OCI-LY1 (cell line): ENCODE measurements around the gene GFOD2.

ENCODE experiments used
- H2AFZ ChIP-seq: fragments of 200-600 bp; sonication (generic), shearing (Covaris generic); 2 replicates; pipeline ENCODE4 v1.6.0; 2014; ENCODE audit warnings: antibody characterized with exemption, mild to moderate bottlenecking, low read length
- H3F3A ChIP-seq: fragments of 200-600 bp; sonication (generic), shearing (Covaris generic); 2 replicates; pipeline ENCODE4 v1.6.0; 2014; ENCODE audit warnings: mild to moderate bottlenecking, antibody characterized with exemption, low read length, moderate library complexity; ENCODE audit not compliant: insufficient read depth
- H3K27ac ChIP-seq: fragments of 200-600 bp; sonication (generic); 2 replicates; pipeline ENCODE4 v1.5.1; 2014; ENCODE audit warnings: low read length, mixed run types, mild to moderate bottlenecking, low read depth; ENCODE audit not compliant: poor library complexity, severe bottlenecking
- H3K27me3 ChIP-seq: fragments of 200-600 bp; sonication (generic); 2 replicates; pipeline ENCODE4 v1.6.0; 2014; ENCODE audit warnings: antibody characterized with exemption, mild to moderate bottlenecking, low read length, moderate library complexity; ENCODE audit not compliant: insufficient read depth
- H3K36me3 ChIP-seq: fragments of 200-600 bp; sonication (generic); 2 replicates; pipeline ENCODE4 v1.6.1; 2014; ENCODE audit warnings: mild to moderate bottlenecking, antibody characterized with exemption, low read length, moderate library complexity, mixed read lengths; ENCODE audit not compliant: insufficient read depth
- H3K4me1 ChIP-seq: fragments of 200-600 bp; sonication (generic); 2 replicates; pipeline ENCODE4 v1.5.1; 2014; ENCODE audit warnings: mild to moderate bottlenecking, low read length, moderate library complexity; ENCODE audit not compliant: insufficient read depth, severe bottlenecking
- H3K4me2 ChIP-seq: fragments of 200-600 bp; sonication (generic), shearing (Covaris generic); 2 replicates; pipeline ENCODE4 v1.6.1; 2014; ENCODE audit warnings: low read length
- H3K4me3 ChIP-seq: fragments of 200-600 bp; sonication (generic); 2 replicates; pipeline ENCODE4 v1.5.1; 2014; ENCODE audit warnings: low read length, low read depth, mild to moderate bottlenecking, mixed read lengths; ENCODE audit not compliant: poor library complexity, severe bottlenecking
- H3K79me2 ChIP-seq: fragments of 200-600 bp; shearing (Covaris generic); 2 replicates; pipeline ENCODE4 v1.6.1; 2016; ENCODE audit warnings: mixed run types, low read length, mixed read lengths; ENCODE audit not compliant: insufficient read depth
- H3K9ac ChIP-seq: fragments of 200-600 bp; sonication (generic), shearing (Covaris generic); 2 replicates; pipeline ENCODE4 v1.6.1; 2014; ENCODE audit warnings: mild to moderate bottlenecking, low read length, mixed read lengths
- H3K9me2 ChIP-seq: fragments of 200-600 bp; sonication (generic), shearing (Covaris generic); 2 replicates; pipeline ENCODE4 v1.6.1; 2014; ENCODE audit warnings: low read depth, mild to moderate bottlenecking, low read length, mixed read lengths
- H3K9me3 ChIP-seq: fragments of 200-600 bp; shearing (Covaris generic); 2 replicates; pipeline ENCODE4 v1.6.1; 2014; ENCODE audit warnings: low read length, mixed read lengths
- H4K20me1 ChIP-seq: fragments of 200-600 bp; sonication (generic), shearing (Covaris generic); 2 replicates; pipeline ENCODE4 v1.6.0; 2016; ENCODE audit warnings: mild to moderate bottlenecking, low read length; ENCODE audit not compliant: insufficient read depth
- CTCF ChIP-seq: fragments of 200-600 bp; sonication (generic), shearing (Covaris generic); IDR thresholded peaks from 2 replicates; pipeline ENCODE4 v1.5.1; 2017; ENCODE audit warnings: mild to moderate bottlenecking, antibody characterized with exemption, low read length, moderate library complexity, mixed read lengths
- EZH2 ChIP-seq: fragments of 200-600 bp; sonication (generic), shearing (Covaris generic); IDR thresholded peaks from 2 replicates; pipeline ENCODE4 v1.8.0; 2017; ENCODE audit warnings: borderline replicate concordance, mixed run types, mild to moderate bottlenecking, antibody characterized with exemption, low read length, moderate library complexity, mixed read lengths

The GFOD2 gene

GRCh38 chr16:67667817-67668494 is 51.2 kb downstream of the GFOD2 start:
- no peak overlapping the region for H2AFZ ChIP-seq
- H3F3A ChIP-seq, result no peaks in the 10 kb centered on the region
- peak overlapping the region; percentile 85 for H3K4me2 ChIP-seq
- H3K36me3 ChIP-seq, result peaks cover 5% of the 10 kb centered on the region; the same call in 1 of the 2 replicates
- peak; percentile 78 for TF ChIP-seq CTCF
- TF ChIP-seq EZH2, result no peak
- H3K27ac ChIP-seq, result peak overlapping the region; percentile 75
- no peaks in the 10 kb centered on the region for H3K9me2 ChIP-seq
- H3K9ac ChIP-seq, result peak overlapping the region; percentile 74; the same call in 1 of the 2 replicates
- no peaks in the 10 kb centered on the region for H4K20me1 ChIP-seq
- peak overlapping the region; percentile 70 for H3K4me3 ChIP-seq
- H3K4me1 ChIP-seq, result peaks cover 35% of the 10 kb centered on the region
- H3K79me2 ChIP-seq, result no peaks in the 10 kb centered on the region
- H3K27me3 ChIP-seq, result no peaks in the 10 kb centered on the region
- no peaks in the 10 kb centered on the region for H3K9me3 ChIP-seq

- Histone ChIP-seq H3K27me3 (no peaks in the 10 kb centered on the region), H3F3A (no peaks in the 10 kb centered on the region), H3K9me3 (no peaks in the 10 kb centered on the region), H2AFZ (no peak overlapping the region), H3K79me2 (no peaks in the 10 kb centered on the region), H3K4me1 (peaks cover 33% of the 10 kb centered on the region), H3K27ac (peak overlapping the region; percentile 75), H3K9me2 (no peaks in the 10 kb centered on the region), H3K4me2 (peak overlapping the region; percentile 85), H3K4me3 (peak overlapping the region; percentile 70), H4K20me1 (no peaks in the 10 kb centered on the region), H3K36me3 (peaks cover 10% of the 10 kb centered on the region; the same call in 1 of the 2 replicates), H3K9ac (peak overlapping the region; percentile 74)
- no peak for TF ChIP-seq EZH2
- TF ChIP-seq CTCF, result no peak
These were observed 51.7 kb downstream of the GFOD2 start for GRCh38 chr16:67667453-67667816.

- Histone ChIP-seq H3K9me3 (no peaks in the 10 kb centered on the region), H3K9ac (peak within 1 kb of the TSS; percentile 74), H3K79me2 (no peaks in the 10 kb centered on the region), H3K27me3 (no peaks in the 10 kb centered on the region), H3K27ac (peak within 1 kb of the TSS; percentile 75), H3K4me3 (peak within 1 kb of the TSS; percentile 70), H3K36me3 (peaks cover 11% of the 10 kb centered on the region; the same call in 1 of the 2 replicates), H3K4me1 (peaks cover 33% of the 10 kb centered on the region), H3F3A (no peaks in the 10 kb centered on the region), H3K9me2 (no peaks in the 10 kb centered on the region), H2AFZ (no peak within 1 kb of the TSS), H4K20me1 (no peaks in the 10 kb centered on the region), H3K4me2 (peak within 1 kb of the TSS; percentile 85)
- TF ChIP-seq EZH2, result no peak
- TF ChIP-seq CTCF, result no peak
These were observed 52.3 kb downstream of the GFOD2 start, which contains the start of the genes C16orf86 and ENKD1 for GRCh38 chr16:67666559-67667452. TSS of gene C16orf86 (plus strand) at chr16:67666814. CDS start at chr16:67666971, 157 bp downstream. TSS of gene ENKD1 (minus strand) at chr16:67666750. CDS start at chr16:67666442, 308 bp downstream.
